ENCODE results near the gene PLXNB1. TPM values are rescaled to one million over a fixed set of nuclear protein-coding genes. Genes with fewer than 3 reads are reported as not detected.
A peak's percentile ranks its signal among the peaks of the same experiment; 100 is the strongest.

PLXNB1 gene
- total RNA-seq, 2 donors from 2014 or later = 175 to 216 TPM

DNA sequence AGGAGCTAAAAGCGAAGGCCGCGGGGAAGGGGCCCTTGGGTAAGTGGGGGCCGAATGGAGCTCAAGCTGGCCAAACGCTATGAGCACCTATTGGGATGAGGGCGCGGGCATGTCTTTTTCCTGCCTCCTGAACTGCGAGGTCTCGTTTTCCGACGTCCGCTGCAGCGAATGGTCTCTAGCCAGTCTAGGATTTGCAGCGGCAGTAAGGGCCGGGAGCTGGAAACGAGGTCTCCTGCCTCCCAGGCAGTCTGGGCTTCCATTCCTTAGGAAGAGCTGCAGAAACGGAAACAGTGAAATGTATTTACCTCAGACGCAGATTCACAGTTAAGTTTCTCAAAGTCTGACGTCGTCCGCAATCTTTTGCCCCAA lies 10.7 kb upstream of the PLXNB1 start:
- TF ChIP-seq, protein P1, sequence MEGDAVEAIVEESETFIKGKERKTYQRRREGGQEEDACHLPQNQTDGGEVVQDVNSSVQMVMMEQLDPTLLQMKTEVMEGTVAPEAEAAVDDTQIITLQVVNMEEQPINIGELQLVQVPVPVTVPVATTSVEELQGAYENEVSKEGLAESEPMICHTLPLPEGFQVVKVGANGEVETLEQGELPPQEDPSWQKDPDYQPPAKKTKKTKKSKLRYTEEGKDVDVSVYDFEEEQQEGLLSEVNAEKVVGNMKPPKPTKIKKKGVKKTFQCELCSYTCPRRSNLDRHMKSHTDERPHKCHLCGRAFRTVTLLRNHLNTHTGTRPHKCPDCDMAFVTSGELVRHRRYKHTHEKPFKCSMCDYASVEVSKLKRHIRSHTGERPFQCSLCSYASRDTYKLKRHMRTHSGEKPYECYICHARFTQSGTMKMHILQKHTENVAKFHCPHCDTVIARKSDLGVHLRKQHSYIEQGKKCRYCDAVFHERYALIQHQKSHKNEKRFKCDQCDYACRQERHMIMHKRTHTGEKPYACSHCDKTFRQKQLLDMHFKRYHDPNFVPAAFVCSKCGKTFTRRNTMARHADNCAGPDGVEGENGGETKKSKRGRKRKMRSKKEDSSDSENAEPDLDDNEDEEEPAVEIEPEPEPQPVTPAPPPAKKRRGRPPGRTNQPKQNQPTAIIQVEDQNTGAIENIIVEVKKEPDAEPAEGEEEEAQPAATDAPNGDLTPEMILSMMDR (conservative IDR thresholded peaks at IDR 0.05) = no peak
- peak overlapping the region; percentile 22 for H3K27ac ChIP-seq (ENCODE audit: low read depth, low read length)
- no peaks in the 10 kb centered on the region for H3K4me1 ChIP-seq (ENCODE audit: control insufficient read depth, insufficient read depth, low read length)
- Mint-ChIP-seq H3K4me1 (peaks cover 6% of the 10 kb centered on the region), H3K4me3 (peak overlapping the region; percentile 98), H3K36me3 (ENCODE audit: low read depth) (peaks cover 26% of the 10 kb centered on the region), H3K9me3 (no peaks in the 10 kb centered on the region), H3K27ac (peak overlapping the region; percentile 94), H3K27me3 (ENCODE audit: insufficient read depth) (no peaks in the 10 kb centered on the region)
- H3K36me3 ChIP-seq (ENCODE audit: control insufficient read depth, insufficient read depth, low read length) = peaks cover 32% of the 10 kb centered on the region
- H3K9me3 ChIP-seq (ENCODE audit: control insufficient read depth, low read length) = no peaks in the 10 kb centered on the region
- no peak for DNase-seq
- WGBS, 2 experiments (ENCODE audit: insufficient coverage in 1 of 2, insufficient read length in 1 of 2) = 1% methylated on average over 20 to 21 of the region's 21 CpGs
- H3K27me3 ChIP-seq (ENCODE audit: control insufficient read depth, insufficient read depth, low read length, poor library complexity, severe bottlenecking) = no peaks in the 10 kb centered on the region
- H3K9ac ChIP-seq (ENCODE audit: extremely low read depth, low read length, poor library complexity, severe bottlenecking) = peak overlapping the region; percentile 90
- peak overlapping the region; percentile 97 for H3K4me3 ChIP-seq (ENCODE audit: low read length)

DNA sequence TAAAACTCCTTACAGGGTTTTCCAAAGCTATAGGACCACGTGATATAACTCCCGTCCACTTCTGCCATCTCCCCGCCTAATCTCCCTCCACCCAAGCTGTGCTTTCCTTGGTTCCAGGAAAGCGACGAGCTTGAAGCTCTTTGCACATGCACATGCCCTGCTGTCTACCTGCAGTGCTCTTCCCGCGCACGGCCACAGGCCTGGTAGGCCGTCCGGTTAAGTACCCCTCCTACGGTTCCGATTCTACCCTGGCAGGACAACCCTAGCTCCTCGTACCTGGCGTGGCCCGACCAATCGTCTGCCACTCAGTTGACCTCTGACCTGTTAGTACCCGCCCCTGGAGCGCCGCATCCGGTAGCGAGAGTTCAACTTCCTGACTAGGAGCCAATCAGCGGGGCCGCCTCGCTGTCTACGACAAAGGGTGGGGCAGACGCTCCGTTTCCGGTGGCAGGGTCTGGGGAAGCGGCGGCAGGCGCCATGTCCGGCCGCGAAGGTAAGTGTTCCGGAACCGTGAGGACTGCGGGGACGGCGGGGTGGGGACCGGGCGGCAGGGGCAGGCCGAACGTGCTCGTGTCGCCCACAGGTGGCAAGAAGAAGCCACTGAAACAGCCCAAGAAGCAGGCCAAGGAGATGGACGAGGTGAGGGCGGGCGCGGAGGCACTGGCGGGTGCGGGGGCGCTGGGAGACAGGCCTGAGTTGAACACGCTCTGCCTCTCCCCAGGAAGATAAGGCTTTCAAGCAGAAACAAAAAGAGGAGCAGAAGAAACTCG lies 10.1 kb upstream of the PLXNB1 start, which contains the start of the genes CCDC51 and TMA7:
Gene CCDC51, minus strand, starts transcription at position 300 of the 770 bp plus-strand sequence. CDS start 4,991 bp downstream, outside the sequence.
Gene TMA7, plus strand, starts transcription at position 438 of the 770 bp plus-strand sequence. Its CDS starts 40 bp downstream, at position 478.
- no peaks in the 10 kb centered on the region for H3K27me3 ChIP-seq (ENCODE audit: control insufficient read depth, insufficient read depth, low read length, poor library complexity, severe bottlenecking)
- H3K9me3 ChIP-seq (ENCODE audit: control insufficient read depth, low read length) = no peaks in the 10 kb centered on the region
- peak within 1 kb of the TSS; percentile 97 for H3K4me3 ChIP-seq (ENCODE audit: low read length)
- Mint-ChIP-seq H3K4me3 (peak within 1 kb of the TSS; percentile 98), H3K9me3 (no peaks in the 10 kb centered on the region), H3K4me1 (peaks cover 4% of the 10 kb centered on the region), H3K27ac (peak within 1 kb of the TSS; percentile 94), H3K27me3 (ENCODE audit: insufficient read depth) (no peaks in the 10 kb centered on the region), H3K36me3 (ENCODE audit: low read depth) (peaks cover 26% of the 10 kb centered on the region)
- H3K36me3 ChIP-seq (ENCODE audit: control insufficient read depth, insufficient read depth, low read length) = peaks cover 32% of the 10 kb centered on the region
- WGBS, 2 experiments (ENCODE audit: insufficient coverage in 1 of 2, insufficient read length in 1 of 2) = 0 to 3% methylated on average over 9 to 54 of the region's 54 CpGs
- no peaks in the 10 kb centered on the region for H3K4me1 ChIP-seq (ENCODE audit: control insufficient read depth, insufficient read depth, low read length)
- TF ChIP-seq, protein P1 (conservative IDR thresholded peaks at IDR 0.05) = no peak
- peak; percentile 99 for DNase-seq
- H3K9ac ChIP-seq (ENCODE audit: extremely low read depth, low read length, poor library complexity, severe bottlenecking) = peak within 1 kb of the TSS; percentile 90
- peak within 1 kb of the TSS; percentile 22 for H3K27ac ChIP-seq (ENCODE audit: low read depth, low read length)

DNA sequence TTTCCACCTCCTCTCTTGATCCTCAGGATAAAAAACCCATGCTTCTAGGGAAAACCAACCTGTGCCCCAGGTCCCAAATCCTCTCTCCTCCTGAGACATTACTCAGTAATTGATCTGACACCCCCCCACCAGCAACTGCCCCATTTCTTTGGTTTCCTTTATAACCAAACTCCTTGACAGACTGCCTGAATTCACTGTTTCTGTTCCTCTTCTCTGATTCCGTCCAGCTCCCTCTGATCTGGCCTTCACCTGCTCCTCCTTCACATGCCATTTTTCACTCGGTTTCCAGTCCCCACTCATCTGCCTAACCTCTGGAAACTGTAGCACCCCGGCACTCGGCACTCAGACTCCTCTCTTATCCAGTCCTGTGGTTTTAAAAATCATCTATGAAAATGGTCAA lies 7.9 kb upstream of the PLXNB1 start:
- Mint-ChIP-seq H3K9me3 (no peaks in the 10 kb centered on the region), H3K27ac (no peak overlapping the region), H3K36me3 (ENCODE audit: low read depth) (peaks cover 33% of the 10 kb centered on the region), H3K27me3 (ENCODE audit: insufficient read depth) (no peaks in the 10 kb centered on the region), H3K4me3 (no peak overlapping the region), H3K4me1 (peaks cover 4% of the 10 kb centered on the region)
- WGBS, 2 experiments (ENCODE audit: insufficient coverage in 1 of 2, insufficient read length in 1 of 2) = 86 to 95% methylated on average over 2 to 4 of the region's 4 CpGs
- Histone ChIP-seq H3K27me3 (ENCODE audit: control insufficient read depth, insufficient read depth, low read length, poor library complexity, severe bottlenecking) (no peaks in the 10 kb centered on the region), H3K9ac (ENCODE audit: extremely low read depth, low read length, poor library complexity, severe bottlenecking) (no peak overlapping the region), H3K27ac (ENCODE audit: low read depth, low read length) (no peak overlapping the region), H3K4me3 (ENCODE audit: low read length) (no peak overlapping the region), H3K9me3 (ENCODE audit: control insufficient read depth, low read length) (no peaks in the 10 kb centered on the region), H3K4me1 (ENCODE audit: control insufficient read depth, insufficient read depth, low read length) (no peaks in the 10 kb centered on the region), H3K36me3 (ENCODE audit: control insufficient read depth, insufficient read depth, low read length) (peaks cover 35% of the 10 kb centered on the region)
- TF ChIP-seq, protein P1 (conservative IDR thresholded peaks at IDR 0.05) = no peak
- DNase-seq = no peak

Data from endodermal cell (in vitro differentiated cells).